NK-92 (cell line): ENCODE measurements around the gene ITPR3.

Experiments used
- DNase-seq: peaks from one replicate; lab custom pipeline; 2025; ENCODE audit not compliant: unreplicated experiment; lab: John Stamatoyannopoulos, UW

ITPR3 gene

GRCh38 chr6:33727932-33728331 lies 106.8 kb downstream of the ITPR3 start:
- no peak for DNase-seq

- DNase-seq: no peak
These were observed 107.3 kb downstream of the ITPR3 start for GRCh38 chr6:33728438-33728837.

- no peak for DNase-seq
These were observed 107.9 kb downstream of the ITPR3 start for GRCh38 chr6:33729059-33729458.

- no peak for DNase-seq
These were observed 109.5 kb downstream of the ITPR3 start for GRCh38 chr6:33730611-33731010.

- no peak for DNase-seq
These were observed 109.9 kb downstream of the ITPR3 start for GRCh38 chr6:33731035-33731434.

- DNase-seq: no peak
These were observed 110.7 kb downstream of the ITPR3 start for GRCh38 chr6:33731751-33732282.

GRCh38 chr6:33732385-33732784 lies 111.3 kb downstream of the ITPR3 start:
- DNase-seq: no peak

- no peak for DNase-seq
These were observed 111.9 kb downstream of the ITPR3 start for GRCh38 chr6:33732817-33733708.

- DNase-seq: no peak
These were observed 112.5 kb downstream of the ITPR3 start for GRCh38 chr6:33733709-33734007.

GRCh38 chr6:33735216-33735615 lies 114.1 kb downstream of the ITPR3 start:
- DNase-seq: no peak

GRCh38 chr6:33737267-33738026 lies 116.3 kb downstream of the ITPR3 start:
- DNase-seq: no peak

GRCh38 chr6:33738153-33738552 lies 117.0 kb downstream of the ITPR3 start:
- no peak for DNase-seq

- DNase-seq: no peak
These were observed 117.8 kb downstream of the ITPR3 start for GRCh38 chr6:33738879-33739278.

- no peak for DNase-seq
These were observed 118.4 kb downstream of the ITPR3 start for GRCh38 chr6:33739571-33739970.

GRCh38 chr6:33740204-33740608 lies 119.1 kb downstream of the ITPR3 start:
- DNase-seq: no peak

- DNase-seq: no peak
These were observed 119.7 kb downstream of the ITPR3 start for GRCh38 chr6:33740794-33741193.

GRCh38 chr6:33742092-33742491 lies 121.0 kb downstream of the ITPR3 start:
- no peak for DNase-seq

- no peak for DNase-seq
These were observed 121.7 kb downstream of the ITPR3 start for GRCh38 chr6:33742837-33743236.

GRCh38 chr6:33744001-33744848 lies 123.1 kb downstream of the ITPR3 start:
- peak; percentile 11 for DNase-seq

GRCh38 chr6:33744895-33745546 lies 123.9 kb downstream of the ITPR3 start:
- no peak for DNase-seq

- no peak for DNase-seq
These were observed 124.4 kb downstream of the ITPR3 start for GRCh38 chr6:33745548-33745947.
